HepG2 (cell line): ENCODE measurements around the gene RBPMS2. TPM values are rescaled to one million over a fixed set of nuclear protein-coding genes. Genes with fewer than 3 reads are reported as not detected.
A peak's percentile ranks its signal among the peaks of the same experiment; 100 is the strongest.

ENCODE experiments used
- HBP1 ChIP-seq: IDR thresholded peaks from 2 replicates; pipeline ENCODE4 v1.6.1; 2016; ENCODE audit warnings: low read depth, control low read depth
- TFDP1 ChIP-seq: IDR thresholded peaks from 2 replicates; pipeline ENCODE4 v1.6.1; 2016; ENCODE audit warnings: missing compliant biosample characterization, missing genetic modification reagents, borderline replicate concordance
- ZFP36L1 ChIP-seq: sonication (generic); formaldehyde crosslinking; IDR thresholded peaks from 2 replicates; pipeline ENCODE4 v1.8.0; 2022; ENCODE audit warnings: mild to moderate bottlenecking, missing genetic modification reagents, moderate library complexity
- ZNF205 ChIP-seq: IDR thresholded peaks from 2 replicates; pipeline ENCODE4 v1.6.1; 2018; ENCODE audit warnings: missing biosample characterization, missing genetic modification reagents
- polyA plus RNA-seq, 8 experiments: library from polyadenylated mRNA; depleted of rRNA in 3 of 8; stranded (reverse) in 7 of 8; unstranded in 1 of 8; fragments of >200 nt; fragmentation: Illumina TruSeq in 4 of 8; extraction: Trizol in 4 of 8; gene quantifications; 2 replicates each; pipeline versions ENCODE4 v1.2.1 to v1.2.3, GENCODE V29; 2011 to 2016; ENCODE audit warnings: low read depth in 4 of 8, missing spikeins in 1 of 8, mixed read lengths in 1 of 8; ENCODE audit not compliant: insufficient read depth in 1 of 8
- total RNA-seq, 5 experiments: library from RNA; depleted of rRNA; stranded (reverse); fragments of >200 nt; fragmentation: Illumina TruSeq; extraction: Trizol; gene quantifications; 2 replicates each; pipeline ENCODE4 v1.2.3, GENCODE V29; 2016; ENCODE audit warnings: low read depth in 1 of 5
- TF ChIP-seq, protein P1 (sequence below): sonication (generic); formaldehyde crosslinking; IDR thresholded peaks from 2 replicates; pipeline ENCODE4 v1.4.0; 2020; ENCODE audit warnings: missing genetic modification reagents
- TF ChIP-seq, protein P2 (sequence below): sonication (generic); formaldehyde crosslinking; IDR thresholded peaks from 2 replicates; pipeline ENCODE4 v1.4.0; 2020; ENCODE audit warnings: missing genetic modification reagents

RBPMS2 gene
- total and polyA plus RNA-seq, 2 of the 13 experiments (the other 11 are each of a cell fraction or from before 2014, with no cell fraction given): 0.08 TPM; not detected in 1

DNA sequence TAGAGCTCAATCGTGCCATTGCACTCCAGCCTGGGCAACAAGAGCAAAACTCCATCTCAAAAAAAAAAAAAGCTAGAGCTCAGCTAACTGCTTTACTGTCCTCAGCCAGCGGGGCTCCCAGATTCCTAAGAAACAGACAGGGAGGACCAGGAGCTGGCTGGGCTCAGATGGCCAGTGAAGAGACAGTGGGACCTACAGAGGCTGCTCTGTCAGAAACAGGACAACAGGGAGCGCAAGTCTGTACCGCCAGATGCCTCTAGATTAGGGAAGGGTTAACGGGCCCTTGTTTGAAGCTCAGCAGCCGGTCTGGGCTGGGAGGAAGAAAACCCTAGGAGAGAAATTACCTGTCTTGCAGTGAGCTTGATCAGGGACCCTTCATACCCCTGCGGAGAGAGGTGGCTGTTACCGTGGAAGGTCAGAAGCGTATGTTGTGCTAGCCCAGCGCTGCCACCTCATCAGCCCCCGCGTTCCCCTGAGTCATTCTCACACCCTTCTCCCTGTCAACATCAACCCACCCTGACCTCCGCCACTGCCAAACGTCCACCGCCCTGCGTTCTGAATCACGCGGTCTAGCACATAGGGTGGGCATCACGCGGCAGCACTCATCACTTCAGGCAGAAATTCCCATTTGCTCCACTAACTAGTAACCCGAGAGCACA is 25.3 kb downstream of the RBPMS2 start (continued):
- TF ChIP-seq, protein P1, sequence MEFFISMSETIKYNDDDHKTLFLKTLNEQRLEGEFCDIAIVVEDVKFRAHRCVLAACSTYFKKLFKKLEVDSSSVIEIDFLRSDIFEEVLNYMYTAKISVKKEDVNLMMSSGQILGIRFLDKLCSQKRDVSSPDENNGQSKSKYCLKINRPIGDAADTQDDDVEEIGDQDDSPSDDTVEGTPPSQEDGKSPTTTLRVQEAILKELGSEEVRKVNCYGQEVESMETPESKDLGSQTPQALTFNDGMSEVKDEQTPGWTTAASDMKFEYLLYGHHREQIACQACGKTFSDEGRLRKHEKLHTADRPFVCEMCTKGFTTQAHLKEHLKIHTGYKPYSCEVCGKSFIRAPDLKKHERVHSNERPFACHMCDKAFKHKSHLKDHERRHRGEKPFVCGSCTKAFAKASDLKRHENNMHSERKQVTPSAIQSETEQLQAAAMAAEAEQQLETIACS: no peak
- TF ChIP-seq, protein P2, sequence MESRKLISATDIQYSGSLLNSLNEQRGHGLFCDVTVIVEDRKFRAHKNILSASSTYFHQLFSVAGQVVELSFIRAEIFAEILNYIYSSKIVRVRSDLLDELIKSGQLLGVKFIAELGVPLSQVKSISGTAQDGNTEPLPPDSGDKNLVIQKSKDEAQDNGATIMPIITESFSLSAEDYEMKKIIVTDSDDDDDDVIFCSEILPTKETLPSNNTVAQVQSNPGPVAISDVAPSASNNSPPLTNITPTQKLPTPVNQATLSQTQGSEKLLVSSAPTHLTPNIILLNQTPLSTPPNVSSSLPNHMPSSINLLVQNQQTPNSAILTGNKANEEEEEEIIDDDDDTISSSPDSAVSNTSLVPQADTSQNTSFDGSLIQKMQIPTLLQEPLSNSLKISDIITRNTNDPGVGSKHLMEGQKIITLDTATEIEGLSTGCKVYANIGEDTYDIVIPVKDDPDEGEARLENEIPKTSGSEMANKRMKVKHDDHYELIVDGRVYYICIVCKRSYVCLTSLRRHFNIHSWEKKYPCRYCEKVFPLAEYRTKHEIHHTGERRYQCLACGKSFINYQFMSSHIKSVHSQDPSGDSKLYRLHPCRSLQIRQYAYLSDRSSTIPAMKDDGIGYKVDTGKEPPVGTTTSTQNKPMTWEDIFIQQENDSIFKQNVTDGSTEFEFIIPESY (CRISPR knock-in tag): peak; percentile 34; the same call in 1 of the 2 replicates
- no peak for TF ChIP-seq ZNF205 (CRISPR knock-in tag)
- TF ChIP-seq HBP1 (CRISPR knock-in tag): no peak
- TF ChIP-seq TFDP1: no peak
- TF ChIP-seq ZFP36L1 (CRISPR knock-in tag): no peak
